LNCAP (cell line): ENCODE measurements around the gene C16orf54.

ENCODE experiments used
- CTCF ChIP-seq: fragments of 450-650 bp; IDR thresholded peaks from 2 replicates; pipeline ENCODE4 v1.5.1; 2017; ENCODE audit warnings: mild to moderate bottlenecking

C16orf54 gene

GRCh38 chr16:29694384-29695195, 51.2 kb downstream of the C16orf54 start:
- TF ChIP-seq CTCF, result no peak
